Measurements from ENCODE around the gene SAMD14. TPM values are rescaled to one million over a fixed set of nuclear protein-coding genes. Genes with fewer than 3 reads are reported as not detected.

The SAMD14 gene
- total RNA-seq, 1 donor from 2014 or later: 0.26 TPM

GRCh38 chr17:50155115-50155819 lies 25.3 kb upstream of the SAMD14 start:
- TF ChIP-seq CTCF (IDR thresholded peaks at IDR 0.05; ENCODE audit: insufficient read depth, low read length, severe bottlenecking): no peak
- no peak for DNase-seq (ENCODE audit: low read depth)
- Histone ChIP-seq H3K27me3 (ENCODE audit: control insufficient read depth, insufficient read depth, low read length) (no peaks in the 10 kb centered on the region), H3K36me3 (ENCODE audit: control insufficient read depth, insufficient read depth, low read length) (no peaks in the 10 kb centered on the region), H3K4me3 (ENCODE audit: low read depth, low read length) (no peak overlapping the region)
- FAIRE-seq: no peak

- no peaks in the 10 kb centered on the region for H3K36me3 ChIP-seq (ENCODE audit: control insufficient read depth, insufficient read depth, low read length)
- DNase-seq (ENCODE audit: low read depth) (no peak), FAIRE-seq (no peak)
- no peak for TF ChIP-seq CTCF (IDR thresholded peaks at IDR 0.05; ENCODE audit: insufficient read depth, low read length, severe bottlenecking)
- H3K27me3 ChIP-seq (ENCODE audit: control insufficient read depth, insufficient read depth, low read length): no peaks in the 10 kb centered on the region
- H3K4me3 ChIP-seq (ENCODE audit: low read depth, low read length): no peak overlapping the region
These were observed 24.6 kb upstream of the SAMD14 start for GRCh38 chr17:50154604-50155003.

- Histone ChIP-seq H3K4me3 (ENCODE audit: low read depth, low read length) (no peak overlapping the region), H3K36me3 (ENCODE audit: control insufficient read depth, insufficient read depth, low read length) (no peaks in the 10 kb centered on the region), H3K27me3 (ENCODE audit: control insufficient read depth, insufficient read depth, low read length) (no peaks in the 10 kb centered on the region)
- FAIRE-seq (no peak), DNase-seq (ENCODE audit: low read depth) (peak; percentile 62)
- TF ChIP-seq CTCF (IDR thresholded peaks at IDR 0.05; ENCODE audit: insufficient read depth, low read length, severe bottlenecking): no peak
These were observed 24.0 kb upstream of the SAMD14 start for GRCh38 chr17:50153650-50154575.

- H3K4me3 ChIP-seq (ENCODE audit: low read depth, low read length): no peak overlapping the region
- no peaks in the 10 kb centered on the region for H3K36me3 ChIP-seq (ENCODE audit: control insufficient read depth, insufficient read depth, low read length)
- no peaks in the 10 kb centered on the region for H3K27me3 ChIP-seq (ENCODE audit: control insufficient read depth, insufficient read depth, low read length)
- no peak for FAIRE-seq
- TF ChIP-seq CTCF (IDR thresholded peaks at IDR 0.05; ENCODE audit: insufficient read depth, low read length, severe bottlenecking): no peak
- DNase-seq (ENCODE audit: low read depth): no peak
These were observed 22.8 kb upstream of the SAMD14 start for GRCh38 chr17:50152736-50153135.

- peak overlapping the region; percentile 22 for H3K4me3 ChIP-seq (ENCODE audit: low read depth, low read length)
- DNase-seq (ENCODE audit: low read depth): peak; percentile 83
- H3K27me3 ChIP-seq (ENCODE audit: control insufficient read depth, insufficient read depth, low read length): no peaks in the 10 kb centered on the region
- no peak for FAIRE-seq
- H3K36me3 ChIP-seq (ENCODE audit: control insufficient read depth, insufficient read depth, low read length): no peaks in the 10 kb centered on the region
- TF ChIP-seq CTCF (IDR thresholded peaks at IDR 0.05; ENCODE audit: insufficient read depth, low read length, severe bottlenecking): no peak
These were observed 22.1 kb upstream of the SAMD14 start for GRCh38 chr17:50151937-50152547.
